Kidney (tissue), 14 donors: ENCODE data around the gene C11orf54. TPM values are rescaled to one million over a fixed set of nuclear protein-coding genes. Genes with fewer than 3 reads are reported as not detected.

Source experiments
- DNase-seq, 5 donors: peaks; one replicate each; pipeline ENCODE4 v3.0.0-alpha.2; 2013 to 2020
- FAIRE-seq: peaks from 2 replicates; lab custom pipeline; 2012; peaks lifted over from hg19 to GRCh38; lab: Jason Lieb, UNC
- H3K27ac ChIP-seq, 2 donors: one replicate each; pipeline ENCODE4 v1.7.0; 2013; ENCODE audit warnings: low read depth in 2 of 2, low read length in 2 of 2, inconsistent platforms in 1 of 2
- H3K27me3 ChIP-seq: one replicate; pipeline ENCODE4 v1.7.1; 2013; ENCODE audit warnings: low read length, inconsistent platforms; ENCODE audit not compliant: control insufficient read depth, insufficient read depth
- H3K36me3 ChIP-seq, 3 donors: one replicate each; pipeline versions ENCODE4 v1.7.0 to v1.7.1; 2013; ENCODE audit warnings: low read length in 3 of 3, control low read depth in 1 of 3, inconsistent platforms in 1 of 3; ENCODE audit not compliant: insufficient read depth in 3 of 3, control insufficient read depth in 2 of 3
- H3K4me1 ChIP-seq, 3 donors: one replicate each; pipeline versions ENCODE4 v1.7.0 to v1.7.1; 2013; ENCODE audit warnings: low read length in 3 of 3, inconsistent platforms in 1 of 3, low read depth in 1 of 3; ENCODE audit not compliant: control insufficient read depth in 2 of 3, insufficient read depth in 2 of 3
- H3K4me3 ChIP-seq, 3 donors: one replicate each; pipeline versions ENCODE4 v1.7.0 to v1.8.1; 2013; ENCODE audit warnings: low read length in 3 of 3, control low read depth in 1 of 3, inconsistent platforms in 1 of 3
- H3K9ac ChIP-seq, 3 donors: one replicate each; pipeline versions ENCODE4 v1.7.0 to v1.7.1; 2013; ENCODE audit warnings: low read length in 3 of 3, control low read depth in 1 of 3, inconsistent platforms in 1 of 3
- H3K9me3 ChIP-seq, 3 donors: one replicate each; pipeline versions ENCODE4 v1.7.0 to v1.7.1; 2013; ENCODE audit warnings: low read length in 3 of 3, control low read depth in 1 of 3, inconsistent platforms in 1 of 3; ENCODE audit not compliant: control insufficient read depth in 2 of 3, insufficient read depth in 1 of 3
- intact Hi-C: fragments of 100-400 bp; cut with DNase I; formaldehyde crosslinking; loops from one replicate; pipeline ENCODE4 v1.11.1; 2022
- microRNA-seq: library from miRNA; unstranded; fragments of <30 nt; microRNA quantifications from one replicate; pipeline ENCODE4 v1.2.0, GENCODE V29; 2020
- polyA plus RNA-seq: library from polyadenylated mRNA; stranded (reverse); fragments of 350-450 nt; fragmentation: Illumina TruSeq; extraction: RNeasy Lipid Tissue Mini Kit (QIAGEN cat#74804); gene quantifications from one replicate; pipeline ENCODE4 v1.2.3, GENCODE V29; 2014; ENCODE audit warnings: low read depth, low replicate concordance; ENCODE audit not compliant: insufficient read depth
- total RNA-seq: library from RNA; stranded (reverse); fragmentation: NEBNext Ultra II Directional; extraction: Animal tissue kit (Norgen Biotek cat#: 25700); gene quantifications from one replicate; pipeline ENCODE4 v1.2.1, GENCODE V29; 2021
- TF ChIP-seq, protein P1 (sequence below): IDR thresholded peaks from 3 replicates; pipeline ENCODE4 v1.5.1; 2012; ENCODE audit warnings: mild to moderate bottlenecking, moderate library complexity, borderline replicate concordance; ENCODE audit not compliant: insufficient read depth; ENCODE audit errors: extremely low read depth
- donor health status: control.
- donor health status: control.
- donor health status: control.
- donor health status: control.
- donor health status: control.
- donor health status: DM: yes; HTN: yes; CAD: no.
- donor health status: Normal renal cell carcinoma (clear cell type).

The C11orf54 gene
- total and polyA plus RNA-seq, 2 donors from 2014 or later: 101 to 211 TPM

DNA sequence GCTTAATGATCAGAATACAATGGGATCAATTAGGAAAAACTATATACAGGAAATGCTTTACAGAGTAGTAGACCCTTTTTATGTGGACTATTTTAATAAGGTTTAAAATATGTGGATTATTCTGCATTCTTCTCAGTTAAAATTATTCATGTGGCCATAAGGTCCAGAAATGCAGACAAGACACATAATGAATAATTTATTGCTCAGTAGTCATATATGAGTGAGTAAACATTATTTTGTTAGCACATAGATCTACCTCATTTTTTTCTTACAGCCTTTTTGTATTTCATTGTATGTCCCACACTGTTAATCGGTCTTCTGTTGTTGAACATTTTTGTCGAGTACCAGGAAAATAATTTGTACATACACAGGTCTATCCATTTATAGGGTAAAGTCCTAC is 63.4 kb downstream of the C11orf54 start:
- TF ChIP-seq, protein P1, sequence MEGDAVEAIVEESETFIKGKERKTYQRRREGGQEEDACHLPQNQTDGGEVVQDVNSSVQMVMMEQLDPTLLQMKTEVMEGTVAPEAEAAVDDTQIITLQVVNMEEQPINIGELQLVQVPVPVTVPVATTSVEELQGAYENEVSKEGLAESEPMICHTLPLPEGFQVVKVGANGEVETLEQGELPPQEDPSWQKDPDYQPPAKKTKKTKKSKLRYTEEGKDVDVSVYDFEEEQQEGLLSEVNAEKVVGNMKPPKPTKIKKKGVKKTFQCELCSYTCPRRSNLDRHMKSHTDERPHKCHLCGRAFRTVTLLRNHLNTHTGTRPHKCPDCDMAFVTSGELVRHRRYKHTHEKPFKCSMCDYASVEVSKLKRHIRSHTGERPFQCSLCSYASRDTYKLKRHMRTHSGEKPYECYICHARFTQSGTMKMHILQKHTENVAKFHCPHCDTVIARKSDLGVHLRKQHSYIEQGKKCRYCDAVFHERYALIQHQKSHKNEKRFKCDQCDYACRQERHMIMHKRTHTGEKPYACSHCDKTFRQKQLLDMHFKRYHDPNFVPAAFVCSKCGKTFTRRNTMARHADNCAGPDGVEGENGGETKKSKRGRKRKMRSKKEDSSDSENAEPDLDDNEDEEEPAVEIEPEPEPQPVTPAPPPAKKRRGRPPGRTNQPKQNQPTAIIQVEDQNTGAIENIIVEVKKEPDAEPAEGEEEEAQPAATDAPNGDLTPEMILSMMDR: no peak
- FAIRE-seq (no peak), DNase-seq (no peak)
- Histone ChIP-seq H3K9me3 (no peaks in the 10 kb centered on the region), H3K27ac (no peak overlapping the region), H3K36me3 (peaks cover 20 to 42% (median 26%) of the 10 kb centered on the region in 3 donors), H3K4me3 (no peak overlapping the region), H3K4me1 (no peaks in the 10 kb centered on the region), H3K27me3 (no peaks in the 10 kb centered on the region), H3K9ac (no peak overlapping the region)
- intact Hi-C loops: no loop called here

DNA sequence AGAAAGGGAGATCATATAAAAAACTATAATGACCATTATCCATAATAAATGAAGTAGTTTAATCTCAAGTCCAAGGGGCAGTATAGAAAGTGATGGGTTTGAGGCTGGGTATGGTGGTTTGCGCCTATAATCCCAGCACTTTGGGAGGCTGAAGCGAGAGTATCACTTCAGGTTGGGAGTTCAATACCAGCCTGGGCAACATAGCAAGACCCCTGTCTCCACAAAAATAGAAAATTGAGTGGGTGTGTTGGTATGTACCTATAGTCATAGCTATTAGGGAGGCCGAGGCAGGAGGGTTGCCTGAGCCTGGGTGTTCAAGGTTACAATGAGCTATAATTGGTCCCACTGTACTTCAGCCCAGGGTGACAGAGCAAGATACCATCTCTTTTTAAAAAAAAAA is 66.5 kb downstream of the C11orf54 start:
- H3K27ac ChIP-seq: no peak overlapping the region
- H3K27me3 ChIP-seq: no peaks in the 10 kb centered on the region
- no peaks in the 10 kb centered on the region for H3K4me1 ChIP-seq
- intact Hi-C loops: no loop called here
- H3K9ac ChIP-seq: no peak overlapping the region
- DNase-seq: no peak
- H3K9me3 ChIP-seq: no peaks in the 10 kb centered on the region
- TF ChIP-seq, protein P1: no peak
- peaks cover 18 to 44% (median 32%) of the 10 kb centered on the region in 3 donors for H3K36me3 ChIP-seq
- H3K4me3 ChIP-seq: no peak overlapping the region
- no peak for FAIRE-seq

DNA sequence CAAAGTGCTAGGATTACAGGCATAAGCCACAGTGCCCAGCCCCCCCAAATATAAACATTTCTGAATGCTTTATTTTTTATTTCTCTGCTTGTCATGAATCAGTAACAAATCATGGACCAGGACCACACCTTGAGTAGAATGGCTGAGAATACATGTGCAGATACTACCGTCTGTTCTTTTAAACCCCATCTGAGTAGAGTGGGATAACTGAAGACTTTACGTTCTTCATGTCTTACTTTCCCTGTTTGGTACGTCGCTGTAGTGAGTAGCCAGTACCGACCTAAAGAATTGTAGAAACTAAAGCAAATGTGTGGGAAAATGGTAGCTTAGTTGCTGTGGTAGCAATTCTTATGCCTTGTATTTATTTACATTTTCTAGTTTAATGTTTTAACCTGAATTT is 72.5 kb downstream of the C11orf54 start:
- H3K27me3 ChIP-seq: no peaks in the 10 kb centered on the region
- intact Hi-C loops: no loop called here
- no peak overlapping the region for H3K27ac ChIP-seq
- H3K4me1 ChIP-seq: peaks cover 0 to 2% (median 0%) of the 10 kb centered on the region in 3 donors
- H3K9ac ChIP-seq: no peak overlapping the region
- H3K9me3 ChIP-seq: no peaks in the 10 kb centered on the region
- DNase-seq (no peak), FAIRE-seq (no peak)
- H3K4me3 ChIP-seq: no peak overlapping the region
- TF ChIP-seq, protein P1: no peak
- H3K36me3 ChIP-seq: peaks cover 11 to 29% (median 22%) of the 10 kb centered on the region in 3 donors

Small RNA genes within 50 kb of the gene (microRNA-seq; reads per million reads assigned to microRNA genes)
- gene MIR1304: not detected

Other genes starting within 250 kb of the C11orf54 start
- gene SMCO4, start 198.3 kb upstream of the C11orf54 start, total RNA-seq: 33.0 TPM
- 102 TPM for gene SMCO4, start 198.3 kb upstream of the C11orf54 start, polyA plus RNA-seq
- gene CEP295, start 80.0 kb upstream of the C11orf54 start, total RNA-seq: 11.0 TPM
- gene CEP295, start 80.0 kb upstream of the C11orf54 start, polyA plus RNA-seq: 3.8 TPM
- 110 TPM for gene TAF1D, start 177 bp upstream of the C11orf54 start, total RNA-seq
- 64.3 TPM for gene TAF1D, start 177 bp upstream of the C11orf54 start, polyA plus RNA-seq
- gene MED17, start 42.6 kb downstream of the C11orf54 start, total RNA-seq: 35.4 TPM
- gene MED17, start 42.6 kb downstream of the C11orf54 start, polyA plus RNA-seq: 11.7 TPM
- 0.41 TPM for gene VSTM5, start 108.9 kb downstream of the C11orf54 start, total RNA-seq
- gene VSTM5, start 108.9 kb downstream of the C11orf54 start, polyA plus RNA-seq: 1.8 TPM